ENCODE results near the gene TRPM4. TPM values are rescaled to one million over a fixed set of nuclear protein-coding genes. Genes with fewer than 3 reads are reported as not detected.

Gene TRPM4
- total and polyA plus RNA-seq, 2 of the 13 experiments (the other 11 are each of a cell fraction or from before 2014, with no cell fraction given) = 1.9 to 4.3 TPM

GRCh38 chr19:49127674-49128544 is 29.7 kb upstream of the TRPM4 start (continued):
- TF ChIP-seq ZNF276 (CRISPR knock-in tag; IDR thresholded peaks at IDR 0.05; ENCODE audit: low read depth) (peak; percentile 98), MED8 (CRISPR knock-in tag; IDR thresholded peaks at IDR 0.05; ENCODE audit: insufficient replicate concordance) (peak; percentile 69), ONECUT2 (CRISPR knock-in tag; IDR thresholded peaks at IDR 0.05) (peak; percentile 70; the same call in 1 of the 2 replicates), ZNF251 (CRISPR knock-in tag; IDR thresholded peaks at IDR 0.05) (peak; percentile 97), RBFOX2 (IDR thresholded peaks at IDR 0.05; ENCODE audit: low read depth, low read length) (peak; percentile 86), POLR2AphosphoS2 (IDR thresholded peaks at IDR 0.05; ENCODE audit: low read depth, low read length) (no peak), AKNA (CRISPR knock-in tag; IDR thresholded peaks at IDR 0.05; ENCODE audit: borderline replicate concordance) (peak; percentile 97), CEBPG (CRISPR knock-in tag; IDR thresholded peaks at IDR 0.05) (no peak; the same call in 1 of the 2 replicates), RFX3 (CRISPR knock-in tag; IDR thresholded peaks at IDR 0.05) (no peak), REXO4 (CRISPR knock-in tag; IDR thresholded peaks at IDR 0.05; ENCODE audit: borderline replicate concordance) (peak; percentile 98), PATZ1 (CRISPR knock-in tag; IDR thresholded peaks at IDR 0.05) (peak; percentile 48; the same call in 1 of the 2 replicates), E2F1 (CRISPR knock-in tag; IDR thresholded peaks at IDR 0.05) (peak; percentile 87), MYPOP (CRISPR knock-in tag; IDR thresholded peaks at IDR 0.05) (peak; percentile 93), SALL2 (CRISPR knock-in tag; IDR thresholded peaks at IDR 0.05) (peak; percentile 99), ZC3H4 (CRISPR knock-in tag; IDR thresholded peaks at IDR 0.05; ENCODE audit: borderline replicate concordance) (0 out of 2 replicates have a peak, but pooled peaks have one; percentile 74), ZNF564 (CRISPR knock-in tag; IDR thresholded peaks at IDR 0.05) (peak; percentile 98), SKI (IDR thresholded peaks at IDR 0.05; ENCODE audit: partially characterized antibody) (no peak)

All from HepG2 (cell line).